Mesothelial cell of epicardium (in vitro differentiated cells): Measurements from ENCODE around the gene MAPK8IP2. TPM values are rescaled to one million over a fixed set of nuclear protein-coding genes. Genes with fewer than 3 reads are reported as not detected.

Experiments
- DNase-seq, 2 experiments: peaks; one replicate each; pipeline ENCODE4 v3.0.0; 2021; ENCODE audit warnings: low spot score in 2 of 2; ENCODE audit not compliant: unreplicated experiment in 2 of 2
- H3K27ac Mint-ChIP-seq: 2 replicates; pipeline ENCODE4 v1.8.0; 2021; ENCODE audit warnings: mixed read lengths
- H3K27me3 Mint-ChIP-seq: 2 replicates; pipeline ENCODE4 v1.8.0; 2021; ENCODE audit warnings: low read depth, mixed read lengths
- H3K36me3 Mint-ChIP-seq: 2 replicates; pipeline ENCODE4 v1.8.0; 2021; ENCODE audit warnings: mixed read lengths
- H3K4me1 Mint-ChIP-seq: 2 replicates; pipeline ENCODE4 v1.8.0; 2021; ENCODE audit warnings: mixed read lengths
- H3K4me3 Mint-ChIP-seq: 2 replicates; pipeline ENCODE4 v1.8.0; 2021; ENCODE audit warnings: mild to moderate bottlenecking, moderate library complexity, mixed read lengths
- H3K9me3 Mint-ChIP-seq: 2 replicates; pipeline ENCODE4 v1.8.0; 2021; ENCODE audit warnings: mixed read lengths
- total RNA-seq: library from RNA; stranded (reverse); gene quantifications from 3 replicates; pipeline ENCODE4 v1.2.1, GENCODE V29; 2021
- TF ChIP-seq, protein P1 (sequence below): fragments of 200-600 bp; sonication (generic); IDR thresholded peaks from one replicate; pipeline ENCODE4 v1.5.0; 2021; ENCODE audit warnings: antibody characterized with exemption; ENCODE audit not compliant: unreplicated experiment

MAPK8IP2 gene
- total RNA-seq, 1 donor from 2014 or later = 3.2 TPM

DNA sequence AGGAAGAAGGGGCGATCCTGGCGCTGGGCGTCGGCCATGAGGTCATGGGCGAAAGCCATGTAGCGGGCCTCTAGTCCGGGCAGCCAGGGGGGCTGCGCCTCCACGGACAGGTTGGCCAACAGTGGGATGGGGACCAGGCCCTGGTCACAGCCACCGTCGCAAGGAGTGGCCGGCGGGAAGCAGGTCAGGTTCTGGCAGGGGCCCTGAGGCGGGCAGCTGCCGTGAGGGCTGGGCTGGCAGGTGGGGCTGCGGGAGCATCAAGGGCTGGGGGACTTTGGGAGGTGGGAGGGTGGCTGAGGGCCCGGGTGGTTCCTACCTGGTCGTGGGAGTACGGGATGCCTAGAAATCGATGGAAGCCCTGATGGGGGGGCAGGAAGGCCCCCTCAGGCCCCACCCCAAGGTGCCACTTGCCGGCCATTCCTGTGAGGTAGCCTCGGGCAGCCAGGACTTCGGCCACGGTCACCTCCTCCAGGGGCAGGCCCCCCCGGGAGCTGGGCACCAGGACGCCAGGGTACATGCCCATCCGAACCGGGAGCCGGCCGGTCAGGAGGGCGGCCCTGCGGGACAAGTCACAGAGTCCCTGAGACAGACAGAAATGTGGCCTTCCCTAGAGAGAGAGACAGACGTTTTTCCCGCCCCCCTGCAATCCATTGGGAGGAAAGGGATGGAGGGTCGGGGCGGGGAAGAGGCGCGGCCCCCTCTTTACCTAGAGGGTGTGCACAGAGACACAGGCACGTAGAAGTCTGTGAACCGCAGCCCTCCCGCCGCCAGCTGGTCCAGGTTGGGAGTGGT is 26.5 kb downstream of the MAPK8IP2 start:
- TF ChIP-seq, protein P1, sequence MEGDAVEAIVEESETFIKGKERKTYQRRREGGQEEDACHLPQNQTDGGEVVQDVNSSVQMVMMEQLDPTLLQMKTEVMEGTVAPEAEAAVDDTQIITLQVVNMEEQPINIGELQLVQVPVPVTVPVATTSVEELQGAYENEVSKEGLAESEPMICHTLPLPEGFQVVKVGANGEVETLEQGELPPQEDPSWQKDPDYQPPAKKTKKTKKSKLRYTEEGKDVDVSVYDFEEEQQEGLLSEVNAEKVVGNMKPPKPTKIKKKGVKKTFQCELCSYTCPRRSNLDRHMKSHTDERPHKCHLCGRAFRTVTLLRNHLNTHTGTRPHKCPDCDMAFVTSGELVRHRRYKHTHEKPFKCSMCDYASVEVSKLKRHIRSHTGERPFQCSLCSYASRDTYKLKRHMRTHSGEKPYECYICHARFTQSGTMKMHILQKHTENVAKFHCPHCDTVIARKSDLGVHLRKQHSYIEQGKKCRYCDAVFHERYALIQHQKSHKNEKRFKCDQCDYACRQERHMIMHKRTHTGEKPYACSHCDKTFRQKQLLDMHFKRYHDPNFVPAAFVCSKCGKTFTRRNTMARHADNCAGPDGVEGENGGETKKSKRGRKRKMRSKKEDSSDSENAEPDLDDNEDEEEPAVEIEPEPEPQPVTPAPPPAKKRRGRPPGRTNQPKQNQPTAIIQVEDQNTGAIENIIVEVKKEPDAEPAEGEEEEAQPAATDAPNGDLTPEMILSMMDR = no peak
- no peaks in the 10 kb centered on the region for H3K27me3 Mint-ChIP-seq
- H3K9me3 Mint-ChIP-seq = no peaks in the 10 kb centered on the region
- peak overlapping the region; percentile 71 for H3K4me3 Mint-ChIP-seq
- no peak for DNase-seq
- peak overlapping the region; percentile 59 for H3K27ac Mint-ChIP-seq
- H3K4me1 Mint-ChIP-seq = peaks cover 28% of the 10 kb centered on the region
- H3K36me3 Mint-ChIP-seq = no peaks in the 10 kb centered on the region

DNA sequence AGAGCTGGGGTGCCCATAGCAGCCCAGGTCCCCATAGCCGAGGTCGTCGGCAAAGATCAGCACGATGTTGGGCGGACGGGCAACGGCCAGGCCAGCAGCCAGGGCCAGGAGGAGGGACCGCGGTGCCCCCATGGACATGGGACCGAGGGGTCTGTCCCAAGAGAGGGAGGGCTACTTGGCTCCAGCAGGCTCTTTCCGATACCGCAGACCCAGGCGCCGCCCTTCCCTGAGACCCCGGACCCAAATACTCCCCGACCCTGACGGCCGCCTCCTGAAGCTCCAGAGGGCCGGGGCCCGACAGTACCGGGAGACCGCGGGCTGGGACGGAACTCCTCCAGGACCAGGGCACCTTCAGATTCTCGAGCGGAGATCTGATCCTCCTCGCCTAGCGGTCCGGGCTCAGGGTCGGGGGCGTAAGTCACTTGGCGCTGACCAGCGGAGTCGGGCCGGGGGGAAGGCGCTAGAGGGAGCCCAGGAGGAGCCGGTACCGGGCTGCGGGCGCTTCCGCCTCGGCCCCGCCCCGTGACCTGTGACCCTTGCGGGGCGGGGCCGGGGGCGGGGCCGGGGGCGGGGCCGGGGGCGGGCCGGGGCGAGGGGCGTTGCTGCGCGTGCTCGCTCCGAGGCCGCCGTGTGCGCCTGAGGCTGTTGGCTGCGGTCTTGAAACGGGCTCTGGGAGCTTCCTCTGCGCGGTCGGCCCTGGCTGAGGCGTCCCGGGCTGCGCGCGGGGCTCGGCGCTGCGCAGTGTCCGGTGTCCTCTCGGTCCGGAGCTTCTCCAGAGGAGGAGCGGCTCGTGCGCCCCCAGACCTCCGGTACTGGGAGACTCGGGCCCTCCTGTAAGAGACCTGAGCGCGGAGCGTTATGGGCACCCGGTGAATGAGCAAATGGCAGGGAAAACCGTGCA is 27.3 kb downstream of the MAPK8IP2 start, which contains the start of gene ARSA:
Gene ARSA (minus strand): TSS at position 511 of the 901 bp plus-strand sequence. CDS start 373 bp downstream, at position 138.
- H3K27ac Mint-ChIP-seq = peak within 1 kb of the TSS; percentile 86
- peaks cover 24% of the 10 kb centered on the region for H3K4me1 Mint-ChIP-seq
- H3K4me3 Mint-ChIP-seq = peak within 1 kb of the TSS; percentile 89
- H3K9me3 Mint-ChIP-seq = no peaks in the 10 kb centered on the region
- peak in 1 of 2 experiments; percentile 78 for DNase-seq
- TF ChIP-seq, protein P1 = no peak
- H3K36me3 Mint-ChIP-seq = no peaks in the 10 kb centered on the region
- H3K27me3 Mint-ChIP-seq = no peaks in the 10 kb centered on the region

DNA sequence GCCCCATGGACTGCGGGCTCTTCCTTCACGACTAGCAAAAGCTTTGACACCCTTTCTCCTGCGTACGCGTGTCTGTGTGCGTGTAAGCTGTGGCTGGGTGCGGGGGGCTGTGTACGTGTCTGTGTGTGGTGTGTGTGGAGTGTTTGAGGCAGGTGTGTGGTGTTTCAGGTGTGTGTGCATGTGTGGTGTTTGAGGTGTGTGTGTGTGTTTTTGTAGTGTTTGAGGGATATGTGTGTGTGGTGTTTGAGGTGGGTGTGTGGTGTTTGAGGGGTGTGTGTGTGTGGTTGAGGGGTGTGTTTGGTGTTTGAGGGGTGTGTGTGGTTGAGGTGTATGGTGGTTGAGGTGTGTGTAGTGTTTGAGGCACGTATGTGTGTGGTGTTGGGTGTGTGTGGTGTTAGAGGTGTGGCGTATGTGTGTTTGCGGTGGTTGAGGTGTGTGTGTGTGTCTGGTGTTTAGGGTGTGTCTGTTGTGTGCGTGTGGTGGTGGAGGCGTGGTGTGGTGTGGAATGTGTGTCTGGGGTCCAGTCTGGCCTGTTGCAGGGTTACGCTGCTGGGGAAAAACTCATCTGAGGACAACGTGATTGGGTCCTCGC is 28.0 kb downstream of the MAPK8IP2 start:
- peak overlapping the region; percentile 89 for H3K4me3 Mint-ChIP-seq
- H3K27ac Mint-ChIP-seq = peak overlapping the region; percentile 86
- TF ChIP-seq, protein P1 = no peak
- H3K27me3 Mint-ChIP-seq = no peaks in the 10 kb centered on the region
- H3K36me3 Mint-ChIP-seq = no peaks in the 10 kb centered on the region
- H3K9me3 Mint-ChIP-seq = no peaks in the 10 kb centered on the region
- H3K4me1 Mint-ChIP-seq = peaks cover 24% of the 10 kb centered on the region
- no peak for DNase-seq

DNA sequence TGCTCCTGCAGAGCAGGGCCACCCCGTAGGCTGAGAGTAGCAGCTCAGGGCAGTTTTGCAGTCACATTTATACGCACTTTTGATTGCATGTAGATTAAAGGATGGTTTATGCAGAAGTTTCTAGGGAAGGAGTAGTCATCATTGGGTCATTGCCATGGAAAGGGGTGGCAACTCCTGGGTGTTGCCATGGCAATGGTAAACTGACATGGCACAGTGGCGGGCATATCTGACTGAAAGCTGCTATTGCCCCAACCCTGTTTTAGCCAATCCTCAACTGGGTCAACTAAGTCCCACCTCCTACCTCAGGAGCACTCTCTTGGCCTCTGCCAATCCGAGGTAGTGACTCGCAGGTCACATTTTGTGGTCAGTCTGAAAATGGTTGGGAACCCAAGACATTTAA is 29.8 kb downstream of the MAPK8IP2 start:
- no peak for DNase-seq
- H3K27me3 Mint-ChIP-seq = peaks cover 1% of the 10 kb centered on the region
- H3K4me1 Mint-ChIP-seq = peaks cover 24% of the 10 kb centered on the region
- TF ChIP-seq, protein P1 = no peak
- no peaks in the 10 kb centered on the region for H3K36me3 Mint-ChIP-seq
- H3K27ac Mint-ChIP-seq = no peak overlapping the region
- no peaks in the 10 kb centered on the region for H3K9me3 Mint-ChIP-seq
- H3K4me3 Mint-ChIP-seq = no peak overlapping the region

DNA sequence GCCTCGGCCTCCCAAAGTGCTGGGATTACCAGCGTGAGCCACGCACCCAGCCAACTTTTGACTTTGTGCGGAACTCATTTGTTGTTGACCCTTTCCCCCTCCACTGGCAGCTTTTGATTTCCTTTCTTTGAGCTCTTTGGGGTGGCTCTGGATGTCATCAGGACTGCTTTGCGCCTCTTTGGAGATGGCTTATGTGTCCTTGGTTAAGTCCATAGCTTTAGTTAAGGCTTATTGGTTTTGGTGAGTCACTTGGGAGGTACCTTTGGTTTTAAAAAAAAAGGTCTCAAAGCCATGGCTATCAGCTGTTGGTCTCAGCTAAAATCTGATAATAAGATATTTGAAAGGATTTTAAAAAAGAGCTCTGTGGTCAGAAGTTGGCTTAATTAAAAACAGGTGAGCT is 32.5 kb downstream of the MAPK8IP2 start:
- Mint-ChIP-seq H3K27ac (no peak overlapping the region), H3K27me3 (peaks cover 1% of the 10 kb centered on the region), H3K36me3 (no peaks in the 10 kb centered on the region), H3K9me3 (no peaks in the 10 kb centered on the region), H3K4me3 (no peak overlapping the region), H3K4me1 (peaks cover 24% of the 10 kb centered on the region)
- DNase-seq = no peak
- TF ChIP-seq, protein P1 = no peak
